Activated CD8-positive, alpha-beta memory T cell treated with anti-CD3 and anti-CD28 coated beads, Interleukin-2, amount 10 ng/mL, durations not matched to agents 7 days and 5 days (primary cell): Measurements from ENCODE around the gene EFTUD2. TPM values are rescaled to one million over a fixed set of nuclear protein-coding genes. Genes with fewer than 3 reads are reported as not detected.

ENCODE experiments used
- ATAC-seq: fragments of 150-1000 bp; cut with Tn5 transposase; one replicate; pipeline ENCODE4 v1.10.0; 2021; ENCODE audit warnings: moderate library complexity
- CTCF ChIA-PET: fragments of 350-600 bp; sonication (Branson Sonifier 250); formaldehyde crosslinking; loops from one replicate; lab custom pipeline; 2021; ENCODE audit warnings: antibody characterized with exemption; lab: Charles Lee
- DNase-seq: peaks from one replicate; pipeline ENCODE4 v3.0.0-alpha.2; 2020
- H3K27ac Mint-ChIP-seq: one replicate; pipeline ENCODE4 v1.8.0; 2021; ENCODE audit warnings: mild to moderate bottlenecking, mixed read lengths
- H3K27me3 Mint-ChIP-seq: one replicate; pipeline ENCODE4 v1.8.0; 2021; ENCODE audit warnings: mixed read lengths
- H3K36me3 Mint-ChIP-seq: one replicate; pipeline ENCODE4 v1.8.0; 2021; ENCODE audit warnings: mild to moderate bottlenecking, mixed read lengths
- H3K4me1 Mint-ChIP-seq: one replicate; pipeline ENCODE4 v1.8.0; 2021; ENCODE audit warnings: mixed read lengths
- H3K4me3 Mint-ChIP-seq: one replicate; pipeline ENCODE4 v1.8.0; 2021; ENCODE audit warnings: mild to moderate bottlenecking, moderate library complexity, mixed read lengths
- H3K9me3 Mint-ChIP-seq: one replicate; pipeline ENCODE4 v1.8.0; 2022; ENCODE audit warnings: low read depth, mixed read lengths
- total RNA-seq, 2 experiments: library from RNA; stranded (reverse); gene quantifications; one replicate each; pipeline ENCODE4 v1.2.3, GENCODE V29; 2021

EFTUD2 gene
- total RNA-seq, 2 experiments from 2014 or later = 134 to 178 TPM

- Mint-ChIP-seq H3K36me3 (no peaks in the 10 kb centered on the region), H3K27ac (no peak overlapping the region), H3K4me3 (no peak overlapping the region), H3K9me3 (no peaks in the 10 kb centered on the region), H3K4me1 (peaks cover 10% of the 10 kb centered on the region), H3K27me3 (peaks cover 8% of the 10 kb centered on the region)
- CTCF ChIA-PET = interaction anchor here (0.6 to 3.2 kb wide), 3 partner anchors 13 to 231 kb away, joined by 3 to 11 read pairs (median 3); partner anchors contain the start of gene ACBD4
- ATAC-seq (no peak), DNase-seq (no peak)
Measured at GRCh38 chr17:44904001-44904984, 5.0 kb upstream of the EFTUD2 start.

- no peak overlapping the region for H3K27ac Mint-ChIP-seq
- H3K4me3 Mint-ChIP-seq = no peak overlapping the region
- H3K4me1 Mint-ChIP-seq = peaks cover 16% of the 10 kb centered on the region
- CTCF ChIA-PET = interaction anchor here (0.8 to 3.3 kb wide), 4 partner anchors 7 to 232 kb away, joined by 3 to 17 read pairs (median 8); partner anchors contain the start of gene ACBD4
- no peaks in the 10 kb centered on the region for H3K36me3 Mint-ChIP-seq
- no peaks in the 10 kb centered on the region for H3K9me3 Mint-ChIP-seq
- ATAC-seq (no peak), DNase-seq (no peak)
- H3K27me3 Mint-ChIP-seq = peaks cover 8% of the 10 kb centered on the region
Measured at GRCh38 chr17:44903012-44903685, 3.9 kb upstream of the EFTUD2 start.

DNA sequence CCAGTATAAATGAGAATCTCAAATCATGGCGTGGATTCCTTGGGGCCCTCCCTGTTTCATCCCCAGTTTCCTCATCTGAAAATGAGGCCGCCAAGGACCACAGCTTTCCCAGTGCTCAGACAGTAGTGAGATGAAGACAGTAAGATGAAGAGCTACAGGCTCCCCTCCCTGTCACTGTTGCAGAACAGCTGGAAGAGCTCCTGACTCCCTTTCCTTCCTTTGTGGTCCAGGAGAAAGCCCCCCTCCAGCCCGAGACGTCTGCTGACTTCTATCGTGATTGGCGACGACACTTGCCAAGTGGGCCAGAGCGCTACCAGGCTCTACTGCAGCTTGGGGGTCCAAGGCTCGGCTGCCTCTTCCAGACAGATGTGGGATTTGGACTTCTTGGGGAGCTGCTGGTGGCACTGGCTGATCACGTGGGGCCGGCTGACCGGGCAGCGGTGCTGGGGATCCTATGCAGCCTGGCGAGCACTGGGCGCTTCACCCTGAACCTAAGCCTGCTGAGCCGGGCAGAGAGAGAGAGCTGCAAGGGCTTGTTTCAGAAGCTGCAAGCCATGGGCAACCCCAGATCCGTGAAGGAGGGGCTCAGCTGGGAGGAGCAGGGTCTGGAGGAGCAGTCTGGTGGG is 3.0 kb upstream of the EFTUD2 start:
- DNase-seq (no peak), ATAC-seq (no peak)
- Mint-ChIP-seq H3K4me1 (peaks cover 18% of the 10 kb centered on the region), H3K27ac (no peak overlapping the region), H3K4me3 (no peak overlapping the region), H3K9me3 (no peaks in the 10 kb centered on the region), H3K36me3 (no peaks in the 10 kb centered on the region), H3K27me3 (peaks cover 8% of the 10 kb centered on the region)
- CTCF ChIA-PET = interaction anchor here (0.6 to 3.3 kb wide), 4 partner anchors 8 to 315 kb away, joined by 3 to 17 read pairs (median 8); partner anchors contain the start of gene ACBD4

GRCh38 chr17:44901411-44901921 is 2.2 kb upstream of the EFTUD2 start:
- no peak for DNase-seq
- CTCF ChIA-PET = interaction anchor here (0.9 to 3.3 kb wide), 3 partner anchors 9 to 234 kb away, joined by 3 to 17 read pairs (median 3); partner anchors contain the start of gene ACBD4
- Mint-ChIP-seq H3K9me3 (no peaks in the 10 kb centered on the region), H3K4me1 (peaks cover 20% of the 10 kb centered on the region), H3K27ac (no peak overlapping the region), H3K4me3 (no peak overlapping the region), H3K36me3 (no peaks in the 10 kb centered on the region), H3K27me3 (peaks cover 8% of the 10 kb centered on the region)
- ATAC-seq = no peak

GRCh38 chr17:44900894-44901293 is 1.6 kb upstream of the EFTUD2 start:
- CTCF ChIA-PET = interaction anchor here (0.6 to 3.5 kb wide), 7 partner anchors 10 to 234 kb away, joined by 3 to 17 read pairs (median 3); partner anchors contain the start of gene ACBD4
- H3K9me3 Mint-ChIP-seq = no peaks in the 10 kb centered on the region
- no peak for DNase-seq
- no peak for ATAC-seq
- H3K4me1 Mint-ChIP-seq = peaks cover 25% of the 10 kb centered on the region
- peaks cover 8% of the 10 kb centered on the region for H3K27me3 Mint-ChIP-seq
- H3K27ac Mint-ChIP-seq = no peak overlapping the region
- no peak overlapping the region for H3K4me3 Mint-ChIP-seq
- peaks cover 3% of the 10 kb centered on the region for H3K36me3 Mint-ChIP-seq

GRCh38 chr17:44898768-44899073 is 524 bp downstream of the EFTUD2 start:
- DNase-seq = peak; percentile 53
- CTCF ChIA-PET = interaction anchor here (0.9 to 3.5 kb wide), 11 partner anchors 9 to 237 kb away, joined by 3 to 12 read pairs (median 6); partner anchors contain the start of gene ACBD4
- H3K9me3 Mint-ChIP-seq = no peaks in the 10 kb centered on the region
- H3K27me3 Mint-ChIP-seq = peaks cover 8% of the 10 kb centered on the region
- peak overlapping the region; percentile 85 for H3K4me3 Mint-ChIP-seq
- peaks cover 29% of the 10 kb centered on the region for H3K4me1 Mint-ChIP-seq
- H3K36me3 Mint-ChIP-seq = peaks cover 11% of the 10 kb centered on the region
- ATAC-seq = no peak
- H3K27ac Mint-ChIP-seq = peak overlapping the region; percentile 99

- Mint-ChIP-seq H3K36me3 (peaks cover 27% of the 10 kb centered on the region), H3K9me3 (no peaks in the 10 kb centered on the region)
- DNase-seq = no peak
Measured at GRCh38 chr17:44894642-44895041, 4.6 kb downstream of the EFTUD2 start.

DNA sequence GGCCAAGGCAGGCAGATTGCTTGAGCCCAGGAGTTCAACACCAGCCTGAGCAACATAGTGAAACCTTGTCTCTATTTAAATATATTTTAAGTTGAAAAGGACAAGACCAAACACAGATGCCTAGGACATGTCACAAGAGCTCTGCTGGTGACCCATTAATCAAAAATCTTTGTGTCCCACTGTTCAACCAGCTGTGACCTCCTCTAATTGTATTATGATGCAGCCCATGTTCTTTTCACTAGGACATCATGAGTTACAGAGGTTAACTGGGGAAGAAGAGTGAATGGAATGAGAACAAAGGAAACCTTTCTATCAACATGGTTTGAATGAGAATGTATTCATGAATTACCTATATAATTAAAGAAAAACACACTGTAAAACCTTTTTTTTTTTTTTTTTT is 7.0 kb downstream of the EFTUD2 start:
- no peaks in the 10 kb centered on the region for H3K27me3 Mint-ChIP-seq
- H3K27ac Mint-ChIP-seq = no peak overlapping the region
- no peaks in the 10 kb centered on the region for H3K9me3 Mint-ChIP-seq
- H3K4me1 Mint-ChIP-seq = peaks cover 16% of the 10 kb centered on the region
- no peak overlapping the region for H3K4me3 Mint-ChIP-seq
- DNase-seq (no peak), ATAC-seq (no peak)
- CTCF ChIA-PET = interaction anchor here (1.3 to 1.5 kb wide), 2 partner anchors 11 to 207 kb away, joined by 3 read pairs; no protein-coding TSS in a partner anchor
- peaks cover 27% of the 10 kb centered on the region for H3K36me3 Mint-ChIP-seq

More at GRCh38 chr17:44894642-44895041, 4.6 kb downstream of the EFTUD2 start:
- no peak overlapping the region for H3K4me3 Mint-ChIP-seq
- peaks cover 25% of the 10 kb centered on the region for H3K4me1 Mint-ChIP-seq
- H3K27me3 Mint-ChIP-seq = no peaks in the 10 kb centered on the region
- CTCF ChIA-PET = interaction anchor here (1.3 to 2.2 kb wide), 4 partner anchors 13 to 119 kb away, joined by 3 to 7 read pairs (median 5); no protein-coding TSS in a partner anchor
- H3K27ac Mint-ChIP-seq = no peak overlapping the region
- ATAC-seq = no peak

DNA sequence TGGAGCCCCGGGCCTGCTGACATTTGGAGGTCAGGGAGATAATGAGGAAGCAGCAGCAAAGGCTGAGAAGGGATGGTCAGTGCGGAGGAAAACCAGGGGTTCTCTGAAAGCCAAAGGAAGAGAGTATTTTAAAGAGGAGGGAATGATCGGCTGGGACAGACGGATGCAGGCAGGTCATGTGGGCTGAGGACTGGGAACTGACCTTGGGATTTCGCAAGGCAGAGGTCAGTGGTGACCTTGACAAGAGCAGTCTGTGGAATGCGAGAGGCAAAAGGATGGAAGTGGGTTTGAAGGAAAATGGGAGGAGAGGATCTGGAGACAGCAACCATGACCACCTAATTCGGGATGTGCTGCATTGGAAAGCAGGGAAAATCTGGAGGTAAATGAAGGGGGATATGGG is 10.2 kb downstream of the EFTUD2 start:
- ATAC-seq (no peak), DNase-seq (no peak)
- Mint-ChIP-seq H3K36me3 (peaks cover 32% of the 10 kb centered on the region), H3K27ac (no peak overlapping the region), H3K4me1 (peaks cover 13% of the 10 kb centered on the region), H3K4me3 (no peak overlapping the region), H3K27me3 (no peaks in the 10 kb centered on the region), H3K9me3 (no peaks in the 10 kb centered on the region)
- CTCF ChIA-PET = interaction anchor here (1.2 kb wide), 1 partner anchor 114 kb away, joined by 4 read pairs; no protein-coding TSS in a partner anchor

DNA sequence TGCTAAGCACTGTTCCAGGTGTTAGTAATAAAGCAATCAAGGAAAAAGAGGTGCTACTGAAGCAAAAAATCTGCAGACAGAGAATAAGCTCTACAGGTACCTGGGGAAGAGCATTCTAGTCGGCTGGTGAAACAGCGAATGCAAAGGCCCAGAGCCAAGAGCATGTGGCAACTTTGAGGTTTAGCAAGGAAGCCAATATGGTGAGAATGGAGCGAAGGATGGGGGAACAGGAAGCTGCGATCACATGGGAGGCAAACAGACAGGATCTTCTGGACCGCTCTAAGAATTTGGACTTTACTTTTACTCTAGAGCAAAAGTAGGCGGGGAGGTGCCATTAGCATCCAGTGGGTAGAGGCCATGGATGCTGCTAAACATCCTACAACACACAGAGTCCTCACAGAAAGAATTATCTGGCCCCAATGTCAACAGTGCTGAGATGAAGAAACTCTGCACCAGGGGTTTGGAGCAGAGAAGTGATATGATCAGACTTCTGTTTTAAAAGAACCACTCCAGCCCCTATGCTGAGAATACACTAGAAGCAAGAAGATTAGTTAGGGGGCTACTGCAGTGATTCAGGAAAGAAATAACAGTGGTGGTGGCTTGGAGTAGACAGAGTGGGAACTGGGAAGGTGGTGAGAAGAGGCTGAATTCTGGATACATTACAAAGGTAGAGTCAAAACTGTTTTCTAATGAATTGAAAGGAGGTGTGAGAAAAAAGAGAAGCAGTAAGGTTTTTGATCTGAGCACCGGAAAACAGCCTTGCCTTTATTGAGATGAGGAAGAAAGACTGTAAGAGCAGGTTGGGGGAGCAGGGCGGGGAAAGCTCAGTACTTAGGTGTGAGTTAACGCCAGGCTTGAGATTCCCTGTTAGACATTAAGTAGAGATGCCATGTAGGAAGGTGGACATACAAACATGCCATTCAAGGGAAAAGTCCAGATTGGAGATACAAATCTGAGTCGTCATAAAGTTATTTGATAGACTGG is 11.0 kb downstream of the EFTUD2 start:
- Mint-ChIP-seq H3K27ac (no peak overlapping the region), H3K27me3 (no peaks in the 10 kb centered on the region), H3K4me1 (peaks cover 13% of the 10 kb centered on the region), H3K4me3 (no peak overlapping the region), H3K36me3 (peaks cover 34% of the 10 kb centered on the region), H3K9me3 (no peaks in the 10 kb centered on the region)
- peak; percentile 78 for ATAC-seq
- CTCF ChIA-PET = interaction anchor here (1.0 to 1.9 kb wide), 4 partner anchors 9 to 133 kb away, joined by 3 to 7 read pairs (median 4); no protein-coding TSS in a partner anchor
- peak; percentile 63 for DNase-seq

DNA sequence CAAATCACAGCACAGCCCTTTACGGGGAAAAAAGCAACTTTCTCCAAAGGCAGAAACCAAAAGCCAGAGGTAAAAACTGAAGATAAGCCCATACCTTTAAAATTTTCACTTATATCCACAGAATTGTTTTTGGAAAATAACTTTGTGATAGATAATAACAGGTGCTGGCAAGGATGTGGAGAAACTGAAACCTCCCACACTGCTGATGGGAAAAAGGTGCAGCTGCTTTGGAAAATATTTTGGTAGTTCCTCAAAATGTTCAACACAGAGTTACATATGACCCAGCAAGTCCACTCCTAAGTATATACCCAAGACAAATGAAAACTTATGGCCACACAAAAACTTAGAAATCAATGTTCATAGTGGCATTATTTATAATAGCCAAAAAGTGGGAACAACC is 12.2 kb downstream of the EFTUD2 start:
- H3K27ac Mint-ChIP-seq = no peak overlapping the region
- no peak for DNase-seq
- no peak overlapping the region for H3K4me3 Mint-ChIP-seq
- CTCF ChIA-PET = interaction anchor here (0.6 to 1.9 kb wide), 3 partner anchors 8 to 160 kb away, joined by 3 to 7 read pairs (median 4); no protein-coding TSS in a partner anchor
- no peaks in the 10 kb centered on the region for H3K9me3 Mint-ChIP-seq
- no peaks in the 10 kb centered on the region for H3K27me3 Mint-ChIP-seq
- no peak for ATAC-seq
- peaks cover 37% of the 10 kb centered on the region for H3K36me3 Mint-ChIP-seq
- H3K4me1 Mint-ChIP-seq = peaks cover 13% of the 10 kb centered on the region
